T-cell (primary cell): Measurements from ENCODE around the gene TSHR. TPM values are rescaled to one million over a fixed set of nuclear protein-coding genes. Genes with fewer than 3 reads are reported as not detected.

Experiments used
- ATAC-seq, 4 experiments: fragments of 200-7000 bp in 3 of 4; fragments of 150-1000 bp in 1 of 4; cut with Tn5 transposase; replicated peaks in 1 of 4; 1 replicate in 3 of 4; 2 replicates in 1 of 4; pipeline ENCODE4 v1.10.0; 2021; ENCODE audit warnings: moderate library complexity in 3 of 4, mild to moderate bottlenecking in 2 of 4, moderate number of reproducible peaks in 1 of 4
- CTCF ChIA-PET, 2 donors: fragments of 300-600 bp; sonication (Branson Sonifier 250); formaldehyde crosslinking; loops; one replicate each; lab custom pipeline; 2022; ENCODE audit warnings: antibody characterized with exemption in 2 of 2; lab: Charles Lee
- POLR2A ChIA-PET, 2 donors: fragments of 300-600 bp; sonication (Branson Sonifier 250); formaldehyde crosslinking; loops; one replicate each; lab custom pipeline; 2022; ENCODE audit warnings: antibody characterized with exemption in 2 of 2; lab: Charles Lee
- DNase-seq, 35 experiments: peaks; one replicate each; pipeline versions ENCODE4 v3.0.0 to v3.0.0-alpha.2; 2013 to 2023
- H3K27ac ChIP-seq: one replicate; pipeline ENCODE4 v1.5.1; 2013; ENCODE audit warnings: low read length
- H3K27me3 ChIP-seq, 2 experiments: replicated peaks in 1 of 2; 1 replicate in 1 of 2; 2 replicates in 1 of 2; pipeline versions ENCODE4 v1.6.1 to v1.7.0; 2013; ENCODE audit warnings: low read length in 1 of 2, mixed read lengths in 1 of 2; ENCODE audit not compliant: control insufficient read depth in 2 of 2, insufficient read depth in 2 of 2; ENCODE audit errors: extremely low read depth in 1 of 2
- H3K36me3 ChIP-seq, 2 donors: 1 replicate in 1 of 2; 2 replicates in 1 of 2; pipeline versions ENCODE4 v1.6.1 to v1.7.0; 2013; ENCODE audit warnings: low read length in 1 of 2; ENCODE audit not compliant: control insufficient read depth in 2 of 2, insufficient read depth in 1 of 2; ENCODE audit errors: extremely low read depth in 1 of 2
- H3K4me1 ChIP-seq, 2 experiments: 1 replicate in 1 of 2; 2 replicates in 1 of 2; pipeline versions ENCODE4 v1.6.1 to v1.7.0; 2013; ENCODE audit warnings: low read length in 2 of 2, mixed read lengths in 1 of 2; ENCODE audit not compliant: insufficient read depth in 2 of 2, control insufficient read depth in 1 of 2; ENCODE audit errors: extremely low read depth in 1 of 2
- H3K4me3 ChIP-seq, 2 donors: 1 replicate in 1 of 2; 2 replicates in 1 of 2; pipeline versions ENCODE4 v1.5.1 to v1.7.0; 2013; ENCODE audit warnings: mild to moderate bottlenecking in 2 of 2, low read length in 1 of 2, moderate library complexity in 1 of 2; ENCODE audit not compliant: control insufficient read depth in 1 of 2; ENCODE audit errors: extremely low read depth in 1 of 2
- H3K9me3 ChIP-seq: 2 replicates; pipeline ENCODE4 v1.7.0; 2013
- H3K27ac Mint-ChIP-seq, 2 donors: one replicate each; pipeline ENCODE4 v1.8.0; 2020 to 2021; ENCODE audit warnings: mild to moderate bottlenecking in 2 of 2, mixed read lengths in 2 of 2
- H3K27me3 Mint-ChIP-seq, 2 donors: one replicate each; pipeline ENCODE4 v1.8.0; 2021 to 2022; ENCODE audit warnings: mixed read lengths in 2 of 2
- H3K36me3 Mint-ChIP-seq: one replicate; pipeline ENCODE4 v1.8.0; 2021; ENCODE audit warnings: mixed read lengths
- H3K4me1 Mint-ChIP-seq, 3 donors: one replicate each; pipeline ENCODE4 v1.8.0; 2020 to 2022; ENCODE audit warnings: mixed read lengths in 3 of 3, mild to moderate bottlenecking in 1 of 3
- H3K4me3 Mint-ChIP-seq, 3 donors: one replicate each; pipeline ENCODE4 v1.8.0; 2020 to 2022; ENCODE audit warnings: mild to moderate bottlenecking in 3 of 3, mixed read lengths in 3 of 3, moderate library complexity in 3 of 3
- H3K9me3 Mint-ChIP-seq, 3 donors: one replicate each; pipeline ENCODE4 v1.8.0; 2020 to 2022; ENCODE audit warnings: mixed read lengths in 3 of 3
- WGBS: methylation state at CpG from one replicate; pipeline ENCODE4 v1.1.5; 2013; ENCODE audit warnings: missing lambda C conversion rate; ENCODE audit not compliant: insufficient coverage; 5-methylcytosine and 5-hydroxymethylcytosine counted together
- total RNA-seq, 35 experiments: library from RNA in 6 of 35; stranded (reverse) in 6 of 35; fragments of 120-200 nt in 1 of 35; gene quantifications; one replicate each; pipeline versions ENCODE4 v1.2.1 to v1.2.4 and lab custom pipeline; 2013 to 2026

Gene TSHR
- total RNA-seq, 5 donors from 2014 or later (not counting 1 experiment from before 2014, with no cell fraction given), result 0.25 to 1.7 (median 0.86) TPM

DNA sequence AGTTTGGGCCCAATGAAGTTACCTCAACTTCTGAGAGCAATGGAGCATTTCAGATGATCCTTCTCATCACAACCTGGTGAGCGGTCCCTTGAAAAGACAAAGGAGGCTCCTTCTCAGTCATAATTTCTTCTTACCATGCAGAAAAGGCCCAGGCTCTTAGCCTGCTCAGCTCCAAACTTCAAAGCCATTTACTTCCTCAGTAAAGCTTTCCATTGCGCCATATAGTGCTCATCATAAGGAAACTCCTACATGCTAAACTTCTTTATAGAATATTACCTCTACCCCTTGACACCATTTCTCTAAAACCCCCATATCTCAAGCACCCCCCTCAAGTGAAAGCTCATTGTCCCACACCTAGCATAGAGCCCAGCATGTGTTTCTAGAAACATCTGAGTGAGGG is 138.2 kb downstream of the TSHR start:
- Histone ChIP-seq H3K4me3 (no peak overlapping the region), H3K36me3 (no peaks in the 10 kb centered on the region), H3K27me3 (no peaks in the 10 kb centered on the region), H3K27ac (no peak overlapping the region), H3K4me1 (no peaks in the 10 kb centered on the region), H3K9me3 (no peaks in the 10 kb centered on the region)
- WGBS, result 93% methylated on average over 2 of the region's 2 CpGs
- CTCF ChIA-PET, result interaction anchor here in 1 of 2 donors (0.6 kb wide), 1 partner anchor 55 kb away, joined by 3 read pairs; no protein-coding TSS in a partner anchor
- H3K9me3 Mint-ChIP-seq, result no peaks in the 10 kb centered on the region
- H3K4me3 Mint-ChIP-seq, result no peak overlapping the region
- POLR2A ChIA-PET, result no interaction called here
- no peak for ATAC-seq
- no peak for DNase-seq
- no peaks in the 10 kb centered on the region for H3K27me3 Mint-ChIP-seq
- no peak overlapping the region for H3K27ac Mint-ChIP-seq
- H3K4me1 Mint-ChIP-seq, result no peaks in the 10 kb centered on the region
- no peaks in the 10 kb centered on the region for H3K36me3 Mint-ChIP-seq

DNA sequence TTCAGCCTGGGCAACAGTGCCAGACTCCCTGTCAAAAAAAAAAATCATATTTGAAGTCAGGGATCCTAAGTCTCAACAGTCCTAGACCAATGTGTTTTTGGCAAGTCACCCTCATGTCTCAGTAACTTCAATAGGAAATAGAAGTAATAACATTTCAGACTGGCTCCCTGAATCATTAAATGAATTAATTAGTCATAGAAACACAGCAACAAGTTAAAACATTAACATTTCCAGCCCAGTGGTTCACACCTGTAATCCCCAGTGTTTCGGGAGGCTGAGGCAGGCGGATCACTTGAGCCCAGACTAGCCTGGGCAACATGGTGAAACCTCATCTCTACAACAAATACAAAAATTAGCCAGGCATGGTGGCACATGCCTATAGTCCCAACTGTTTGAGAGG is 140.1 kb downstream of the TSHR start:
- WGBS, result no CpG with 5 or more reads among the region's 2 CpGs
- ATAC-seq, result no peak
- Histone ChIP-seq H3K9me3 (no peaks in the 10 kb centered on the region), H3K27me3 (no peaks in the 10 kb centered on the region), H3K4me1 (no peaks in the 10 kb centered on the region), H3K27ac (no peak overlapping the region), H3K36me3 (no peaks in the 10 kb centered on the region), H3K4me3 (no peak overlapping the region)
- H3K27me3 Mint-ChIP-seq, result no peaks in the 10 kb centered on the region
- no peak for DNase-seq
- ChIA-PET CTCF (no interaction called here), POLR2A (no interaction called here)
- no peaks in the 10 kb centered on the region for H3K4me1 Mint-ChIP-seq
- H3K27ac Mint-ChIP-seq, result no peak overlapping the region
- no peaks in the 10 kb centered on the region for H3K9me3 Mint-ChIP-seq
- H3K4me3 Mint-ChIP-seq, result no peak overlapping the region
- H3K36me3 Mint-ChIP-seq, result no peaks in the 10 kb centered on the region

DNA sequence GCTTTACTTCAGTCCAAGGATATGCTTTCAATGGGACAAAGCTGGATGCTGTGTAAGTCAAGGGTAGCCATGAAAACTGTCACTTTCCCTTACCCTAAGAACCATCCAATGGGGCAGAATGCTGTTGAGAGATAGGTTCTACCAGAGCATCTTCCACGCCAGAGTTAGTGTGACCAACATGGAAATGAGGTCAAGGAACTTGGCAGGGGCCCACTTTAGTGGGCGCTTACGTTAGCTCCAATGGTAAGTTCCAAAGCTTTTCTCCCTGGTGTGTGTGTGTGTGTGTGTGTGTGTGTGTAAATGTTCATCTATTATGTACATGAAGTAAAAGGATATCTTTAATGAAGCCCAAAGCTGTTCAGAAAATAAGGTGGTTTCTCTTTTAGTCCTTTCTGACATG is 141.2 kb downstream of the TSHR start:
- Mint-ChIP-seq H3K36me3 (no peaks in the 10 kb centered on the region), H3K4me1 (no peaks in the 10 kb centered on the region), H3K27me3 (no peaks in the 10 kb centered on the region), H3K9me3 (no peaks in the 10 kb centered on the region), H3K4me3 (no peak overlapping the region), H3K27ac (no peak overlapping the region)
- H3K27me3 ChIP-seq, result no peaks in the 10 kb centered on the region
- 90% methylated on average over 3 of the region's 3 CpGs for WGBS
- ChIA-PET POLR2A (no interaction called here), CTCF (interaction anchor here in 1 of 2 donors (0.5 kb wide), 1 partner anchor 104 kb away, joined by 3 read pairs; no protein-coding TSS in a partner anchor)
- H3K4me3 ChIP-seq, result no peak overlapping the region
- no peaks in the 10 kb centered on the region for H3K9me3 ChIP-seq
- H3K36me3 ChIP-seq, result no peaks in the 10 kb centered on the region
- H3K4me1 ChIP-seq, result no peaks in the 10 kb centered on the region
- no peak for DNase-seq
- no peak for ATAC-seq
- no peak overlapping the region for H3K27ac ChIP-seq

DNA sequence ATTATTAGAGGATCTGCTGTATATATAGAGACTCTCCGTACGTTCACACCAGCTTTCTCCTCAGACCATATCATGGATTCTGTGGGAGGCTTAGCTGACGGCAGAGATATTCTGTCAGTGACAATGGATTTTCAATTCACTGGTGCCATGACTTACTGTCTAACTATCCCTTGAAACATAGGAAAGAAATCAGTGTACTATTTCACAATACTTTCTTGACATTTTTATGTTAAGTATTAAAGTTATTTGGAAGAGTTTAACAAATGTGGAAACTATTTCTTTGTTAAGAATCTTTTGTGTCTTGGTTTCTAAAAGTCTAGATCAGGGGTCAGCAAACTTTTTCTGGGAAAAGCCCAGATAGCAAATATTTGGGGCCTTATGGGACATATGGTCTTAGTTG is 146.8 kb downstream of the TSHR start:
- Mint-ChIP-seq H3K4me3 (no peak overlapping the region), H3K27ac (no peak overlapping the region), H3K9me3 (no peaks in the 10 kb centered on the region), H3K27me3 (no peaks in the 10 kb centered on the region), H3K36me3 (no peaks in the 10 kb centered on the region), H3K4me1 (no peaks in the 10 kb centered on the region)
- POLR2A ChIA-PET, result no interaction called here
- ATAC-seq, result no peak
- no peak overlapping the region for H3K4me3 ChIP-seq
- no CpG with 5 or more reads among the region's 3 CpGs for WGBS
- no peaks in the 10 kb centered on the region for H3K4me1 ChIP-seq
- no peak for DNase-seq
- H3K36me3 ChIP-seq, result no peaks in the 10 kb centered on the region
- H3K27ac ChIP-seq, result no peak overlapping the region
- H3K9me3 ChIP-seq, result no peaks in the 10 kb centered on the region
- no peaks in the 10 kb centered on the region for H3K27me3 ChIP-seq
- CTCF ChIA-PET, result no interaction called here

DNA sequence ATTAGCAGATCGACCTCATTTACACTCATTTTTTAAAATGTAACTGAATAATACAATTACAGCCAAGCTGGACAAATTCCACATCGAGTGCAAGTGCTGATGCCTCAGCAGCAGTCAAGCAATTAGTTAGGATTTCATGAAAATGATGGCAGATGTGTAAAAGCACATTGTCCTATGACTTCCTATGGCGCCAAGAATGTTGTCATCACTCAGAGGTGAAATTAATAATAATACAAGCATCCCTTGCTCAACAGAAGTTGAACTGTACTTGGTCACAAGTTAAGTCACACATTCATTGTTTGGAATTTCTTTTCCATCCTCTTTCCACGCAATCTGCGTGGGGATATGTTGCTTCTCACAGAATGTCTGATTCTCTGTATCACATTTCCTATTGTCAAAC is 148.0 kb downstream of the TSHR start:
- no peak for ATAC-seq
- H3K27me3 ChIP-seq, result no peaks in the 10 kb centered on the region
- Mint-ChIP-seq H3K27ac (no peak overlapping the region), H3K9me3 (no peaks in the 10 kb centered on the region), H3K36me3 (no peaks in the 10 kb centered on the region), H3K27me3 (peaks cover 0 to under 1% of the 10 kb centered on the region in 2 donors), H3K4me1 (no peaks in the 10 kb centered on the region), H3K4me3 (no peak overlapping the region)
- no peak overlapping the region for H3K27ac ChIP-seq
- ChIA-PET CTCF (no interaction called here), POLR2A (no interaction called here)
- no peak overlapping the region for H3K4me3 ChIP-seq
- DNase-seq, result no peak
- no peaks in the 10 kb centered on the region for H3K36me3 ChIP-seq
- WGBS, result 100% methylated on average over 2 of the region's 5 CpGs
- no peaks in the 10 kb centered on the region for H3K9me3 ChIP-seq
- H3K4me1 ChIP-seq, result no peaks in the 10 kb centered on the region

DNA sequence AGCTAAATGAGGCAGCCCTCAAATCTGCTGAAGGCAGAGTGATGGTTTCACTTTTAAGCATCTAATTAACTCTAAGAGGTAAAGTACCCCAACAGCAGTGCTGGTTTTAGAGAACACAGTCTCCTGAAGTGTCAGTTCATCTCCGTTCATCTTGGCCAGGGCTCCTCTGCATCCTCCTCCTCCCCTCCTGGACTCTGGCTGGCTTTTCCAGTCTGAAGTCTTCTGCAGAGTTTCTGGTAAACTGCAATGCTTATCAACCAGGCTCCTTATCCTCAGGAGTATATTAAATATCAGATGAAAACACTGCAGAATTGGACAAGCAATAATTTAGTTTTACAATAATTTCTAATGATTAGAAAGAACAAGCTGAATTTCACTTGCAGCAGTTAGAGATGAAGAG is 150.0 kb downstream of the TSHR start:
- Histone ChIP-seq H3K27me3 (peaks cover 0 to 2% of the 10 kb centered on the region in 2 experiments), H3K4me3 (no peak overlapping the region), H3K36me3 (no peaks in the 10 kb centered on the region), H3K9me3 (no peaks in the 10 kb centered on the region), H3K27ac (no peak overlapping the region), H3K4me1 (no peaks in the 10 kb centered on the region)
- WGBS, result 57% methylated on average over 1 of the region's 1 CpG
- ATAC-seq, result no peak
- ChIA-PET POLR2A (no interaction called here), CTCF (no interaction called here)
- H3K4me1 Mint-ChIP-seq, result no peaks in the 10 kb centered on the region
- peaks cover 0 to 3% of the 10 kb centered on the region in 2 donors for H3K27me3 Mint-ChIP-seq
- H3K27ac Mint-ChIP-seq, result no peak overlapping the region
- H3K9me3 Mint-ChIP-seq, result no peaks in the 10 kb centered on the region
- DNase-seq, result no peak
- H3K4me3 Mint-ChIP-seq, result no peak overlapping the region
- H3K36me3 Mint-ChIP-seq, result no peaks in the 10 kb centered on the region

DNA sequence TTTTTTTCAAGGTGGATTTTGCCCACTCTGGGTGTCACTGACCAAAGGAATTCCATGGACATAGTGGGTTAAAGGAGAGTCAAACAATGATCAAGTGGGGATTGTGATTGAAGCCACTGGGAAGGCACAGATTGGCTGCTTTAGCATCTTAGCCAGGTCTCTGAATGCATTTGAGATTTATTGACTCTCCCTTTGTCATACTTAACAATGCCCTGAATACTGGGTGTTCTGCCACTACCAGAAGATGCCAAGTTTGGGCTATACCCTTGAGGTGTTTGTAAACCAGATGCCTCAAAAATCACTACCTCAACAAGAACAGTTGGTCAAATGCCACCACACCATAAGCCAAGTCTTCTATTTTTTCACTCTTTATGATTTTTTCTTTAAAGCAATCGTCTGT is 150.5 kb downstream of the TSHR start:
- H3K36me3 ChIP-seq, result no peaks in the 10 kb centered on the region
- ChIA-PET CTCF (no interaction called here), POLR2A (no interaction called here)
- WGBS, result no CpG with 5 or more reads among the region's 1 CpG
- no peaks in the 10 kb centered on the region for H3K9me3 Mint-ChIP-seq
- DNase-seq (no peak), ATAC-seq (no peak)
- no peaks in the 10 kb centered on the region for H3K4me1 ChIP-seq
- no peak overlapping the region for H3K27ac ChIP-seq
- peaks cover 0 to 3% of the 10 kb centered on the region in 2 donors for H3K27me3 Mint-ChIP-seq
- H3K4me3 ChIP-seq, result no peak overlapping the region
- no peaks in the 10 kb centered on the region for H3K36me3 Mint-ChIP-seq
- peaks cover 0 to 2% of the 10 kb centered on the region in 2 experiments for H3K27me3 ChIP-seq
- no peaks in the 10 kb centered on the region for H3K9me3 ChIP-seq
- no peaks in the 10 kb centered on the region for H3K4me1 Mint-ChIP-seq
- no peak overlapping the region for H3K4me3 Mint-ChIP-seq
- no peak overlapping the region for H3K27ac Mint-ChIP-seq
